Measurements from ENCODE around the gene FAM168A. TPM values are rescaled to one million over a fixed set of nuclear protein-coding genes. Genes with fewer than 3 reads are reported as not detected.

The FAM168A gene
- total RNA-seq, 1 experiment from 2014 or later, result 12.9 TPM

- no peaks in the 10 kb centered on the region for H3K27me3 ChIP-seq (ENCODE audit: low read length)
- 0 out of 2 replicates have a peak, but pooled peaks cover 5% of the 10 kb centered on the region for H4K20me1 ChIP-seq (ENCODE audit: insufficient read depth, low read depth, low read length)
- peak; percentile 85 for DNase-seq
- H3K36me3 ChIP-seq (ENCODE audit: insufficient read depth, low read length), result no peaks in the 10 kb centered on the region
- no peak overlapping the region for H3K4me2 ChIP-seq (ENCODE audit: low read depth, low read length, poor library complexity, severe bottlenecking)
- H3K9me2 ChIP-seq (replicated peaks; ENCODE audit: insufficient read depth, low read length), result no peaks in the 10 kb centered on the region
- no peak overlapping the region for H3K9ac ChIP-seq (ENCODE audit: low read length)
- no peak overlapping the region for H3K4me3 ChIP-seq (ENCODE audit: low read length)
- no peak overlapping the region for H3K27ac ChIP-seq (ENCODE audit: low read length)
- H3K79me2 ChIP-seq (ENCODE audit: low read length), result no peaks in the 10 kb centered on the region
- H3K9me3 ChIP-seq (ENCODE audit: low read length), result no peaks in the 10 kb centered on the region
- no peaks in the 10 kb centered on the region for H3K4me1 ChIP-seq (ENCODE audit: low read length)
- no peak overlapping the region for H2AFZ ChIP-seq (ENCODE audit: low read length)
These were observed 246.8 kb downstream of the FAM168A start for GRCh38 chr11:73350908-73351636.

Small RNAs within 50 kb of the gene (small RNA-seq; reads per million reads assigned to genes)
- not detected for gene AP000763.2
- not detected for gene HMGN2P38

Other genes starting within 250 kb of the FAM168A start
- gene RELT, start 221.7 kb downstream of the FAM168A start, total RNA-seq (2014; rRNA removed; shearing (Covaris generic); ENCODE audit: low replicate concordance), result 21.7 and 54.2 TPM in 2 replicates
- gene PLEKHB1, start 48.5 kb upstream of the FAM168A start, total RNA-seq (2014; rRNA removed; shearing (Covaris generic); ENCODE audit: low replicate concordance), result 3.1 and 6.0 TPM in 2 replicates
- gene RAB6A, start 163.0 kb upstream of the FAM168A start, total RNA-seq (2014; rRNA removed; shearing (Covaris generic); ENCODE audit: low replicate concordance), result 50.9 and 76.3 TPM in 2 replicates
- 41.6 and 69.3 TPM in 2 replicates for gene MRPL48, start 189.8 kb upstream of the FAM168A start, total RNA-seq (2014; rRNA removed; shearing (Covaris generic); ENCODE audit: low replicate concordance)

Measured in Karpas-422 (cell line).